OCI-LY7 (cell line): ENCODE results near the gene DENND1A.

Experiments used
- CTCF ChIP-seq: fragments of 200-600 bp; sonication (generic); conservative IDR thresholded peaks from 2 replicates; pipeline ENCODE4 v1.5.1; 2014; ENCODE audit warnings: mild to moderate bottlenecking, antibody characterized with exemption, low read length, moderate library complexity, mixed read lengths
- EZH2phosphoT487 ChIP-seq: fragments of 200-600 bp; sonication (generic); IDR thresholded peaks from 2 replicates; pipeline ENCODE4 v1.6.1; 2018; ENCODE audit warnings: low read depth, borderline replicate concordance, mild to moderate bottlenecking, mixed run types, antibody characterized with exemption, low read length, moderate library complexity, mixed read lengths

GRCh38 chr9:123865226-123866000, 64.5 kb downstream of the DENND1A start:
- no peak for TF ChIP-seq CTCF
- no peak for TF ChIP-seq EZH2phosphoT487
